Type B pancreatic cell (in vitro differentiated cells): ENCODE measurements around the gene HEPN1. TPM values are rescaled to one million over a fixed set of nuclear protein-coding genes. Genes with fewer than 3 reads are reported as not detected.

Experiments used
- DNase-seq: peaks from one replicate; pipeline ENCODE4 v3.0.0; 2021; ENCODE audit warnings: mixed read lengths; ENCODE audit not compliant: unreplicated experiment; ENCODE audit errors: extremely low spot score
- H3K27ac Mint-ChIP-seq: 2 replicates; pipeline ENCODE4 v1.8.0; 2021; ENCODE audit warnings: mild to moderate bottlenecking, mixed read lengths
- H3K27me3 Mint-ChIP-seq: 2 replicates; pipeline ENCODE4 v1.8.0; 2021; ENCODE audit warnings: mixed read lengths
- H3K36me3 Mint-ChIP-seq: 2 replicates; pipeline ENCODE4 v1.8.0; 2021; ENCODE audit warnings: mixed read lengths
- H3K4me1 Mint-ChIP-seq: one replicate; pipeline ENCODE4 v1.8.0; 2021; ENCODE audit warnings: mixed read lengths; ENCODE audit not compliant: unreplicated experiment
- H3K4me3 Mint-ChIP-seq: 2 replicates; pipeline ENCODE4 v1.8.0; 2021; ENCODE audit warnings: mild to moderate bottlenecking, mixed read lengths
- H3K9me3 Mint-ChIP-seq: 2 replicates; pipeline ENCODE4 v1.8.0; 2021; ENCODE audit warnings: mixed read lengths
- CTCF ChIP-seq: fragments of 200-600 bp; sonication (generic); conservative IDR thresholded peaks from 2 replicates; pipeline ENCODE4 v1.5.0; 2021; ENCODE audit warnings: antibody characterized with exemption, mild to moderate bottlenecking
- total RNA-seq: library from RNA; stranded (reverse); gene quantifications from 2 replicates; pipeline ENCODE4 v1.2.1, GENCODE V29; 2021; ENCODE audit warnings: low replicate concordance

HEPN1 gene
- total RNA-seq, 1 donor from 2014 or later: not detected

- H3K27ac Mint-ChIP-seq: no peak overlapping the region
- no peak overlapping the region for H3K4me3 Mint-ChIP-seq
- peaks cover 46% of the 10 kb centered on the region for H3K27me3 Mint-ChIP-seq
- no peak for TF ChIP-seq CTCF
- no peaks in the 10 kb centered on the region for H3K36me3 Mint-ChIP-seq
- no peak for DNase-seq
- peaks cover 6% of the 10 kb centered on the region for H3K9me3 Mint-ChIP-seq
- no peaks in the 10 kb centered on the region for H3K4me1 Mint-ChIP-seq
Observed at GRCh38 chr11:124915541-124916369, 3.3 kb upstream of the HEPN1 start.

- Mint-ChIP-seq H3K9me3 (peaks cover 6% of the 10 kb centered on the region), H3K36me3 (no peaks in the 10 kb centered on the region), H3K27ac (no peak overlapping the region), H3K4me3 (no peak overlapping the region), H3K4me1 (no peaks in the 10 kb centered on the region), H3K27me3 (peaks cover 48% of the 10 kb centered on the region)
- TF ChIP-seq CTCF: no peak
- no peak for DNase-seq
Observed at GRCh38 chr11:124916370-124916710, 2.7 kb upstream of the HEPN1 start.

GRCh38 chr11:124917115-124917637, 1.9 kb upstream of the HEPN1 start:
- H3K27me3 Mint-ChIP-seq: peaks cover 56% of the 10 kb centered on the region
- DNase-seq: no peak
- no peaks in the 10 kb centered on the region for H3K9me3 Mint-ChIP-seq
- no peaks in the 10 kb centered on the region for H3K36me3 Mint-ChIP-seq
- no peak overlapping the region for H3K27ac Mint-ChIP-seq
- H3K4me1 Mint-ChIP-seq: no peaks in the 10 kb centered on the region
- no peak overlapping the region for H3K4me3 Mint-ChIP-seq
- no peak for TF ChIP-seq CTCF

GRCh38 chr11:124919898-124920297, 848 bp downstream of the HEPN1 start:
- Mint-ChIP-seq H3K4me3 (peak overlapping the region; percentile 39), H3K9me3 (no peaks in the 10 kb centered on the region), H3K36me3 (no peaks in the 10 kb centered on the region), H3K27me3 (peaks cover 76% of the 10 kb centered on the region), H3K4me1 (no peaks in the 10 kb centered on the region), H3K27ac (no peak overlapping the region)
- TF ChIP-seq CTCF: no peak
- DNase-seq: no peak

- Mint-ChIP-seq H3K4me1 (no peaks in the 10 kb centered on the region), H3K27ac (no peak overlapping the region), H3K36me3 (no peaks in the 10 kb centered on the region), H3K4me3 (peak overlapping the region; percentile 84), H3K9me3 (no peaks in the 10 kb centered on the region), H3K27me3 (peaks cover 74% of the 10 kb centered on the region)
- no peak for DNase-seq
- no peak for TF ChIP-seq CTCF
Observed at GRCh38 chr11:124920356-124920755, 1.3 kb downstream of the HEPN1 start.
